Peyer's patch (tissue), 4 donors: Measurements from ENCODE around the gene LDLRAD3.

Source experiments
- POLR2A ChIP-seq, 2 donors: fragments of 450-650 bp; IDR thresholded peaks; one replicate each; pipeline ENCODE4 v1.5.1; 2017; ENCODE audit warnings: antibody characterized with exemption in 2 of 2, mild to moderate bottlenecking in 2 of 2, moderate library complexity in 2 of 2
- TF ChIP-seq, protein P1 (sequence below), 6 experiments: fragments of 450-650 bp in 4 of 6; fragments of 200-600 bp in 2 of 6; sonication (generic) in 1 of 6; IDR thresholded peaks; one replicate each; pipeline ENCODE4 v1.5.1; 2017 to 2019; ENCODE audit warnings: antibody characterized with exemption in 6 of 6, mild to moderate bottlenecking in 3 of 6, moderate library complexity in 1 of 6

DNA sequence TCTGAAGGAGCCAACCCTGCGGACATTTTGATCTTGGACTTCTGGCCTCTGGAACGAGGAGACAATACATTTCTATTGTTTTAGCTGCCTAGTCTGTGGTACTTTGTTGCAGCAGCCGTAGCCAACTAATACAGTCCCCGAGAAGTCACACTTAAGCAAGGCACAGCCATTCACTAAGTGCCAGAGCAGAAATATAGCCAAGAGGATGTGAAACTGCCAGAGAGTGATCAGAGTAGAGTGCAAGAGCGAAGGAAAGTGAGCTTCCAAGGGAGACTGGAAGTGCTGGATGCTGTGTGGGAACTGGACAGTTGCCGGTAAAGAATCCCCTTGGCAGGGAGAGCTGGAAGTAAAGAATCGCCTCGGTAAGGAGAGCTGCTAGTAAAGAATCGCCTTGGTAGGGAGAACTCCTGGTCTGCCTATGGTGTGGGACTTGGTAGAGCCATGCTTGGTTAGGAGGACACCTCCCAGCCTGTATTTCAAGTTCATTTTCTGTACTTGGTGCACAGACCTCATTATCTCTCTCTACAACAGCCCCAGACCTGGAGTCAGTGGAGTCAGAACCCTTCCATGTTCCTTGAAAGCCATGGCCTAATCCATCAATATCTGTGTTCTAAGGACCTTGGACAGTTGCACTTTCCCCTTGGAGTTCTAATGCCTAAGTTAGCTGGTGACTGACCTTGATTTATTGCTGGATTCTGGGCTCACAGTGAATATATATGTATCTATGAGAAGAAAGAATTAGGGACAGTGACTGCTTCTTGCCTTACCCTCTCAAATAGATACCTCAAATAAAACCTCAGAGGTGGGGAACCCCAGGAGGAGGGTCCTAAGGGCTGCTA is 162.1 kb downstream of the LDLRAD3 start:
- TF ChIP-seq, protein P1, sequence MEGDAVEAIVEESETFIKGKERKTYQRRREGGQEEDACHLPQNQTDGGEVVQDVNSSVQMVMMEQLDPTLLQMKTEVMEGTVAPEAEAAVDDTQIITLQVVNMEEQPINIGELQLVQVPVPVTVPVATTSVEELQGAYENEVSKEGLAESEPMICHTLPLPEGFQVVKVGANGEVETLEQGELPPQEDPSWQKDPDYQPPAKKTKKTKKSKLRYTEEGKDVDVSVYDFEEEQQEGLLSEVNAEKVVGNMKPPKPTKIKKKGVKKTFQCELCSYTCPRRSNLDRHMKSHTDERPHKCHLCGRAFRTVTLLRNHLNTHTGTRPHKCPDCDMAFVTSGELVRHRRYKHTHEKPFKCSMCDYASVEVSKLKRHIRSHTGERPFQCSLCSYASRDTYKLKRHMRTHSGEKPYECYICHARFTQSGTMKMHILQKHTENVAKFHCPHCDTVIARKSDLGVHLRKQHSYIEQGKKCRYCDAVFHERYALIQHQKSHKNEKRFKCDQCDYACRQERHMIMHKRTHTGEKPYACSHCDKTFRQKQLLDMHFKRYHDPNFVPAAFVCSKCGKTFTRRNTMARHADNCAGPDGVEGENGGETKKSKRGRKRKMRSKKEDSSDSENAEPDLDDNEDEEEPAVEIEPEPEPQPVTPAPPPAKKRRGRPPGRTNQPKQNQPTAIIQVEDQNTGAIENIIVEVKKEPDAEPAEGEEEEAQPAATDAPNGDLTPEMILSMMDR (IDR thresholded peaks at IDR 0.05), result no peak
- no peak for TF ChIP-seq POLR2A (IDR thresholded peaks at IDR 0.05)
